Measurements from ENCODE around the gene ZMYM2. TPM values are rescaled to one million over a fixed set of nuclear protein-coding genes. Genes with fewer than 3 reads are reported as not detected.

ZMYM2 gene
- total and polyA plus RNA-seq, 2 donors (not counting 3 experiments of a cell fraction or from before 2014, with no cell fraction given) = 14.7 to 75.3 TPM

DNA sequence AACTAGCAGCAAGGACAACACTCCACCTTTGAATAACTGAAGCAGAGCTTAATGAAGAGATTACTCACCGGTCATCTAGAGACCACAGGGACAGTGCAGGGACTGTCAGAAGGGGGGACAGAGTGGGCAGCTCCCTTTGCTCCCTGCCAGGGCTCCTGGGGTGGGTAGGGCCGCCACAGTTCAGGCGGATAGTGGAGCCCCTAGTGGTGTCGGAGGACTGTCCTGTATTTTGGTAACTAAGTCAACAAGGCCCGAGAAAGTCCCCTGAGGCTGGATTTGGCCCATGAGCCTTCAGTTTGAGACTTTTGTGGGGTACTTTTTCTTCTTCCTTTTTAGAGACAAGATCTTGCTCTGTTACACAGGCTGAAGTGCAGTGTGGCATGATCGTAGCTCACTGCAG lies 157.7 kb downstream of the ZMYM2 start:
- dilution Hi-C loops (cut with MboI; ENCODE audit: extremely low pct_ligation_motif_present, low sequenced_read_pairs) = no loop called here
- intact Hi-C loops (cut with micrococcal nuclease) = no loop called here
- Histone ChIP-seq H3K9me3 (replicated peaks; ENCODE audit: control insufficient read depth, insufficient read depth, low read length) (no peaks in the 10 kb centered on the region), H3K27ac (ENCODE audit: insufficient read depth, low read depth, low read length) (no peak overlapping the region), H3K79me2 (ENCODE audit: control insufficient read depth, insufficient read depth, low read length) (no peaks in the 10 kb centered on the region), H3K9ac (replicated peaks; ENCODE audit: extremely low read depth, insufficient read depth, low read length) (no peak overlapping the region), H3K4me3 (replicated peaks in 1 of 3; ENCODE audit: insufficient read depth in 1 of 3, low read depth in 1 of 3, low read length in 3 of 3) (no peak overlapping the region), H3K4me1 (ENCODE audit: control insufficient read depth, extremely low read depth, insufficient read depth, low read length) (peaks cover 2% of the 10 kb centered on the region), H3K4me2 (ENCODE audit: insufficient read depth, low read length) (no peak overlapping the region), H4K20me1 (replicated peaks; ENCODE audit: control insufficient read depth, extremely low read depth, insufficient read depth, low read length) (no peaks in the 10 kb centered on the region), H3K27me3 (ENCODE audit: control insufficient read depth in 2 of 2, insufficient read depth in 2 of 2, low read length in 2 of 2) (no peaks in the 10 kb centered on the region), H3K9me1 (replicated peaks; ENCODE audit: control insufficient read depth, extremely low read depth, insufficient read depth, low read length) (no peaks in the 10 kb centered on the region), H2AFZ (ENCODE audit: low read depth, low read length) (no peak overlapping the region), H3K36me3 (ENCODE audit: control insufficient read depth in 2 of 2, extremely low read depth in 1 of 2, insufficient read depth in 2 of 2, low read length in 2 of 2) (no peaks in the 10 kb centered on the region)
- ChIA-PET CTCF (no interaction called here), POLR2A (no interaction called here)
- FAIRE-seq = no peak
- DNase-seq (ENCODE audit: low read depth, low spot score) = no peak
- BruUV-seq (replicated peaks) = no TSS peak
- TF ChIP-seq GATA2 (IDR thresholded peaks at IDR 0.05; ENCODE audit: insufficient read depth, insufficient read length, low read depth, low read length) (no peak), FOS (IDR thresholded peaks at IDR 0.05; ENCODE audit: borderline replicate concordance, insufficient read depth, low read length) (no peak)
- TF ChIP-seq, protein P1, sequence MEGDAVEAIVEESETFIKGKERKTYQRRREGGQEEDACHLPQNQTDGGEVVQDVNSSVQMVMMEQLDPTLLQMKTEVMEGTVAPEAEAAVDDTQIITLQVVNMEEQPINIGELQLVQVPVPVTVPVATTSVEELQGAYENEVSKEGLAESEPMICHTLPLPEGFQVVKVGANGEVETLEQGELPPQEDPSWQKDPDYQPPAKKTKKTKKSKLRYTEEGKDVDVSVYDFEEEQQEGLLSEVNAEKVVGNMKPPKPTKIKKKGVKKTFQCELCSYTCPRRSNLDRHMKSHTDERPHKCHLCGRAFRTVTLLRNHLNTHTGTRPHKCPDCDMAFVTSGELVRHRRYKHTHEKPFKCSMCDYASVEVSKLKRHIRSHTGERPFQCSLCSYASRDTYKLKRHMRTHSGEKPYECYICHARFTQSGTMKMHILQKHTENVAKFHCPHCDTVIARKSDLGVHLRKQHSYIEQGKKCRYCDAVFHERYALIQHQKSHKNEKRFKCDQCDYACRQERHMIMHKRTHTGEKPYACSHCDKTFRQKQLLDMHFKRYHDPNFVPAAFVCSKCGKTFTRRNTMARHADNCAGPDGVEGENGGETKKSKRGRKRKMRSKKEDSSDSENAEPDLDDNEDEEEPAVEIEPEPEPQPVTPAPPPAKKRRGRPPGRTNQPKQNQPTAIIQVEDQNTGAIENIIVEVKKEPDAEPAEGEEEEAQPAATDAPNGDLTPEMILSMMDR (IDR thresholded peaks at IDR 0.05; ENCODE audit: extremely low read depth in 1 of 2, insufficient read depth in 1 of 2, low read depth in 1 of 2, low read length in 2 of 2) = no peak
